GM18505 (cell line): Measurements from ENCODE around the gene SRCIN1.
"Not testable (repeated sequence)": the region's sequence is repeated elsewhere in the genome, so short reads cannot be mapped to it uniquely, and the experiment has no call there.

Experiments used
- ATAC-seq: cut with Tn5 transposase; IDR thresholded peaks from one replicate; pipeline ENCODE4 v1.9.1; 2021; ENCODE audit not compliant: unreplicated experiment
- POLR2A ChIP-seq: IDR thresholded peaks from 4 replicates; pipeline ENCODE4 v1.6.1; 2011; ENCODE audit warnings: borderline replicate concordance; ENCODE audit not compliant: insufficient read depth, insufficient read length; ENCODE audit errors: extremely low read depth

The SRCIN1 gene, protein sequence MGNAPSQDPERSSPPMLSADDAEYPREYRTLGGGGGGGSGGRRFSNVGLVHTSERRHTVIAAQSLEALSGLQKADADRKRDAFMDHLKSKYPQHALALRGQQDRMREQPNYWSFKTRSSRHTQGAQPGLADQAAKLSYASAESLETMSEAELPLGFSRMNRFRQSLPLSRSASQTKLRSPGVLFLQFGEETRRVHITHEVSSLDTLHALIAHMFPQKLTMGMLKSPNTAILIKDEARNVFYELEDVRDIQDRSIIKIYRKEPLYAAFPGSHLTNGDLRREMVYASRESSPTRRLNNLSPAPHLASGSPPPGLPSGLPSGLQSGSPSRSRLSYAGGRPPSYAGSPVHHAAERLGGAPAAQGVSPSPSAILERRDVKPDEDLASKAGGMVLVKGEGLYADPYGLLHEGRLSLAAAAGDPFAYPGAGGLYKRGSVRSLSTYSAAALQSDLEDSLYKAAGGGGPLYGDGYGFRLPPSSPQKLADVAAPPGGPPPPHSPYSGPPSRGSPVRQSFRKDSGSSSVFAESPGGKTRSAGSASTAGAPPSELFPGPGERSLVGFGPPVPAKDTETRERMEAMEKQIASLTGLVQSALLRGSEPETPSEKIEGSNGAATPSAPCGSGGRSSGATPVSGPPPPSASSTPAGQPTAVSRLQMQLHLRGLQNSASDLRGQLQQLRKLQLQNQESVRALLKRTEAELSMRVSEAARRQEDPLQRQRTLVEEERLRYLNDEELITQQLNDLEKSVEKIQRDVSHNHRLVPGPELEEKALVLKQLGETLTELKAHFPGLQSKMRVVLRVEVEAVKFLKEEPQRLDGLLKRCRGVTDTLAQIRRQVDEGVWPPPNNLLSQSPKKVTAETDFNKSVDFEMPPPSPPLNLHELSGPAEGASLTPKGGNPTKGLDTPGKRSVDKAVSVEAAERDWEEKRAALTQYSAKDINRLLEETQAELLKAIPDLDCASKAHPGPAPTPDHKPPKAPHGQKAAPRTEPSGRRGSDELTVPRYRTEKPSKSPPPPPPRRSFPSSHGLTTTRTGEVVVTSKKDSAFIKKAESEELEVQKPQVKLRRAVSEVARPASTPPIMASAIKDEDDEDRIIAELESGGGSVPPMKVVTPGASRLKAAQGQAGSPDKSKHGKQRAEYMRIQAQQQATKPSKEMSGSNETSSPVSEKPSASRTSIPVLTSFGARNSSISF

DNA sequence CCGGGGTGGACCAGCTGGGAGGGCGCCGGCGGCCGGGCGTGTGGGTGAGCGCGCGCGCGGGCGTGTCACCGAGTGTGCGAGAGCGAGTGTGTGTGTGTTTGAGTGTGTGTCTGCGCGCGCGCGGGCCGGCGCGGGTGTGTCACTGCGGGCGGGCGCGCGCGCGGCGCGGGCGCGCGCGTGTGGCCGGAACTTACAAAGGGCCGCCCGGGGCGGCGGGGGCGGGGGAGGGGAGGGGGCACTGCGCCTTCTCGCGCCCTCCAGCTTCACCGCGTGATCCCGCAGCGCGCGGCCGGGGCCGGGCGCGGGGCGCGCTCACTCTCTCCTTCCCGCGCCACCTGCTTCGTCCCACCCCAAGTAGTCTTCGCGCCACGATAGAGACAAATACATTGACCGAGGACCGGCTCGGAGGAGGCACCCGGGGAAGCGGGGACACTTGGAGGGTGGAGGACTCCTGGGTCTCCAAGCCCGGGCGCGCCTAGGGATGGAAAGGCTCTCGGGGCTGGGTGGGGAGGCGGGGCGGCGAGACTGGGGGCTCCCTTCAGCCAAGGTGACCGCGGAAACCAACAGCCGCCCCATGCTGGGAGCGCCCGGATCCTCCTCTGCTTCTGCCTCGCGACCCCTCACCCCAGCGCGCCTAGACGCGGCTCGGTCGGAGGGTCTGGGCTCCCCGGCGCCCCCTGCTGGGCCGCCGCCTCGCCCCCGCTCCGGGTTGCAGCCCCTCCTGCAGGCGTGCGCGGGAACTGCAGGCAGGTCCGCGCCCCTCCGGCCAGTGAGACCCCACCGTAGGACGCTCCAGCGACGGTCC, at the start of gene SRCIN1:
SRCIN1 (minus strand) TSS at position 112 of the 805 bp plus-strand sequence. CDS start 247 bp downstream, outside the sequence.
- ATAC-seq: no peak

DNA sequence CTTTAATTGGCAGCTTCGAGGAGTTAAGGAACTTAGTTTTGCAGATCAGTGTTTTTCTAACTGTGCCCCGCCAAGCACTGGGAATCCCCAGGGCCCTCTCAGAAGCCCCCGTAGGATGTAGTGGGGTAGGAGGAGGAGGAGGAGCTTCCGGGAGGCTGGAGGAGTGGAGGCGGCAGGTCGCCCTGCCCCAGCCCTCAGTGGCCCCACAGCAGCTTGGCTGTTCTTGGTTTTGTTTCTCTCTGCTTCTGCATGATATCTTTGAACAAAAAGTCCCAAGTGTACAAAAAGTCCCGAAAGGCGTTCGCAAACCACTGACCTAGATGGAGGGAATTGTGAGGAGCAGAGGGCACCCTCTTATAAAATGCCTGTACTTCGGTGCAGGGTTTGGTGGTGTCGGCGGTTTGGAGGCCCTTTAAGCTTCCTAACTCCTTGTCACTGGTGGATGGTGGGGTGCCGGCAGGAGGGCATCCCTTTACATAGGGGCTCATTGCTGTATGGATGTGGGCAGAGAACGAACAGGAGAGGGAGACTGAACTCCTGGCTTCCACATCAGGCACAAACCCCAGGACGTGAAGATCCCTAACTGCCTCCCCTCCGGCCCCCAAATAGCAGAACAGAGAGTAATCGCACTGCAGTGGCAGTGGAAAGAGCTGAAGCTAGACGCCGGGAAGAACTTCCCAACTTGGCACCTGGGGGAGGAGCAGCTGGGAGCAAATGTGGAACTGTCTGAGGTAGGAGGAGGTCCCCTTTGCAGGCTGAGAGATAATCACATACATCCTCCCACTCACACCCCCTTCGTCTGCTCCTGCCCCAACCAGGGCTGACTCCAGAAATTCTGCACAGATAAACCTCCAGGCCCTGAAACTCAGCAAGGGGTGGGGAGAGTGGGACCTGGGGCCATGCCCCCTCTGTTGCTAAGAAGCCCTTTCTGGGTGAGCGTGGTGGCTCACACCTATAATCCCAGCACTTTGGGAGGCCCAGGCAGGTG, 49.0 kb upstream of the SRCIN1 start:
- TF ChIP-seq POLR2A: peak; percentile 29
- no peak for ATAC-seq

More for the DNA sequence above, at the start of gene SRCIN1:
- no peak for TF ChIP-seq POLR2A

DNA sequence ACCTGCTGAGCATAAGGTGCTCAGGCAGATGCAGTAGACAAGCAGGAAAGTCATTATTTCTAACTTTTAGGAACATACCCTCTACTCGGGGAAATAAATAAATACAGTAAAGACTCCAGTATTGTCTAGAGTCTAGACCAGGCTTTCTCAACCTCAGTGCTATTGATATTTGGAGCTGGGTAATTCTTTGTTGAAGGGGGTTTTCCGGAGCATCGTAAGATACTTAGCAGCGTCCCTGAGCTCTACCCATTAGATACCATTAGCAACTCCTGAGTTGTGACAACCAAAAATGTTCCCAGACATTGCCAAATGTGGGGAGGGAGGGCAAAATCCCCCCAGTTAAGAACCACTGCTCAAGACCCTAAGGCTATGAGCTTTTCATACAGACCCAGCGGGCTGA, 47.9 kb upstream of the SRCIN1 start:
- no peak for ATAC-seq
- no peak for TF ChIP-seq POLR2A

DNA sequence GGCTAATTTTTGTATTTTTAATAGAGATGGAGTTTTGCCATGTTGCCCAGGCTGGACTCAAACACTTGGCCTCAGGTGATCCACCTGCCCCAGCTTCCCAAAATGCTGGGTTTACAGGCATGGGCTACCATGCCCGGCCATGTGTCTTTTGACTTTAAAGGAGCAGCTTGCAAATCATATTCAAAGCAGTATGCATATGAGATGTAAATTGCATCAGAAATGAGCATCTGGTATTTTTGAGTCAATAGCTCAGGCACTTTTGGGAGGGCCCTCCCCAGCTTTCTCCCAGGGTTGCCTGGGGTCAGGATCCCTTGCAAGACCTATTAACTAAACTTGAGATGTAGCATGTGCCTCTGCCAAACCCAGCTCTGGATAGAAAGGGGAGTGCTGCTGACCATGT, 47.5 kb upstream of the SRCIN1 start:
- ATAC-seq: no peak
- no peak for TF ChIP-seq POLR2A

DNA sequence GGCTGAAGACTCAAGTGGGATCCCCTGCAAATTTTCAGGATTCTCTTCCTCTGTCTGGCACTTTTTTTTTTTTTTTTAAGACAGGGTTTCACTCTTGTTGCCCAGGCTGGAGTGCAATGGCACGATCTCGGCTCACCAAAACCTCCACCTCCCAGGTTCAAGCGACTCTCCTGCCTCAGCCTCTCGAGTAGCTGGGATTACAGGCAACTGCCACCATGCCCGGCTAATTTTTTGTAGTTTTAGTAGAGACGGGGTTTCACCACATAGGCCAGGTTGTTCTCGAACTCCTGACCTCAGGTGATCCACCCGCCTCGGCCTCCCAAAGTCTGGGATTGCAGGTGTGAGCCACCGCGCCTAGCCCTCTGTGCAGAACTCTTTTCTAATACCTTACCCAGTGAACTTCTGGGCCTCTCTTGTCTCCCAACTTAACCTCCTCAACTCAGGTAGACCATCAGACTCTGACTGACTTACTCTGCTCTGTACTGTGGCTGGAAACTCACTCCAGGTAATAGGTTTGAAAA, 45.0 kb upstream of the SRCIN1 start:
- not testable (repeated sequence) for ATAC-seq

DNA sequence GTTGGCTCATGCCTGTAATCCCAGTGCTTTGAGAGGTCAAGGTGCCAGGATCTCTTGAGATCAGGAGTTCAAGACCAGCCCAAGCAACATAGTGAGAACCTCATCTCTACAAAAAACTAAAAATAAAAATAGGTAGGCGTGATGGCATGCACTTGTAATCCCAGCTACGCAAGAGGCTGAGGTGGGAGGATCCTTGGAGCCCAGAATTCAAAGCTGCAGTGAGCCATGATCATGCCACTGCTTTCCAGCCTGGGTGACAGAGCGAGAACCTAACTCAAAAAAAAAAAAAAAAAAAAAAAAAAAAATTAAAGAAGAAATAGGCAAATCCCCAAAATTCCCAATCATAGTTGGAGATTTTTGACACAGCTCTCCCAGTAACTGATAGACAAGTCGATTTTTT, 32.2 kb upstream of the SRCIN1 start:
- no peak for ATAC-seq
- no peak for TF ChIP-seq POLR2A

DNA sequence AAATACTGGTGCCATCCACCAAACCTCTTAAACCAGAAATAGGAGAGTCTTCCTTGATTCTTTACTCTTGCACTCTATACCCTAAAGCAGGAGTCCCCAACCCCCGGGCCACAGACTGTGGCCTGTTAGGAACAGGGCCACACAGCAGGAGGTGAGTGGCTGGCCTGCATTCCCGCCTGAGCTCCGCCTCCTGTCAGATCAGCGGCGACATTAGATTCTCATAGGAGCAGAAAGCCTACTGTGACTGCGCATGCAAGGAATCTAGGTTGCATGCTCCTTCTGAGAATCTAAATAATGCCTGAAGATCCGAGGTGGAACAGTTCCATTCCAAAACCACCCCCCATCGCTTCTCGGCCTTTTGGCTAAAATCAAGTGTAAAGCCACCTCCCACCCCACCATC, 30.3 kb upstream of the SRCIN1 start:
- TF ChIP-seq POLR2A: no peak
- ATAC-seq: no peak

DNA sequence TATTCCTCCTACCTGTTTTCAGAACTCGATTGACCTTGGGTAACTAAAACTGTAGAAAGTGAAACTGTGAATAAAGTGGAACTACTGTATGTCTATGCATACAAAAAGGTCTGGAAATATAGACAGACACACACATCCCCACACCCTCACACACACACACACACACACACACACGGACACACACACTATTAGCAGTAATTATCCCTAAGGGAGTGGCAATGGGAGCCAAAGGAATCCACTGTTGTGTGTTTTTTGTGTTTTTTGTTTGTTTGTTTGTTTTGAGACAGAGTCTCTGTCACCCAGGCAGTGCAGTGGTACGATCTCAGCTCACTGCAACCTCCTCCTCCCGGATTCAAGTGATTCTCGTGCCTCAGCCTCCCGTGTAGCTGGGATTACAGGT, 26.6 kb upstream of the SRCIN1 start:
- no peak for TF ChIP-seq POLR2A
- ATAC-seq: no peak

DNA sequence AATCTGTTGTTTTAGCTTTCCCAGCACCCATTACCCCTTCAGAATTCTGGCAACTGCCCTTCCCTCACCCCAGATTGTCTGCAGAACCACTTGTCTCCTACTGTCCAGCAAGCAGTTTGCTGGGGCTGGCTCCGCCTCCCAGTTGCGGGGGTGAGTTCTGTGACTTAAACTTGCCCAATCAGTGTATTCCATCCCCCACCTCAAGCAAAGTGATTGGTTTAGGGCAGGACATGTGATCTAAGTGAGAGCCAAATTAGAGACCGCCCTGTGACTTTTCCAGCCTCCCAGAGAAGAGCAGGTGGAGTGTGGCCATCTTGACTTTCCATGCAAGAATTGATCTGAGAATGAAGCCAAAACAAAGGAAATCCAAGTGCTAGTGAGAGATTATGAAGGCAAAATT, 22.7 kb upstream of the SRCIN1 start:
- ATAC-seq: no peak
- TF ChIP-seq POLR2A: no peak

DNA sequence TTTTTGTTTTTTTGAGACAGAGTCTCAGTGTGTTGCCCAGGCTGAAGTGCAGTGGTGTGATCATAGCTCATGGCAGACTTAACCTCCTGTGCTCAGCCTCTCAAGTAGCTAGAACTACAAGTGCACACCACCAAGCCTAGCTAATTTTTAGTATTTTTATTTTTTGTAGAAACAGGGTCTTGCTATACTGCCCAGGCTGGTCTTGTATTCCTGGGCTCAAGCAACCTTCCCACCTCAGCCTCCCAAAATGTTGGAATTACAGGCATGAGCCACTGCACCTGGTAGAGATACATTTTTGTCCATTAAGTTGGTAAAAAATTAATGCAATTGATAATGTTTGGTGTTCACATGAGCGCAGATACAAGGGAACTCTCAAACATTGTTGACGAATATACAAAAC, 22.2 kb upstream of the SRCIN1 start:
- no peak for ATAC-seq
- TF ChIP-seq POLR2A: no peak

DNA sequence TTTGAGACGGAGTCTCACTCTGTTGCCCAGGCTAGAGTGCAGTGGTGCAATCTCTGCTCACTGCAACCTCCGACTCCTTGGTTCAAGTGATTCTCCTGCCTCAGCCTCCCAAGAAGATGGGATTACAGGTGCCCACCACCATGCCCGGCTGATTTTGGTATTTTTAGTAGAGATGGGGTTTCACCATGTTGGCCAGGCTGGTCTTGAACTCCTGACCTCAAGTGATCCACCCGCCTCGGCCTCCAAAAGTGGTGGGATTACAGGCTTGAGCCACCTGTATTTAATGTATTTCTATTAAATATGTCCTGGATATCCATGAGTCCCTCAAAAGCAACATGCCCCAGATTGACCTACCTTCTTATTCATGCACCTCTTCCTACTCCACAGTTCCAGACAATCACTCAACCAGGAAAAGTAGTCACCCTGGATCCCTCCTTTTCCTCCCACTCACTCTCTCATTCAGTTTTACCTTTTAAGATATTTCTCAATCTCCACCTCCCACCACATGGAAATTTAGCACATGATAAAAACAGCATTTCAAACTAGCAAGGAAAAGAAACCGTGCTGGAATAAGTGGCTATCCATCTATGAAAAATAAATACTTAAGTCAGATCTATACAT, 21.0 kb upstream of the SRCIN1 start:
- ATAC-seq: not testable (repeated sequence)
